NT2/D1 (cell line): ENCODE data around the gene GPR142.

Experiments
- SUZ12 ChIP-seq: IDR thresholded peaks from 2 replicates; pipeline ENCODE4 v1.6.1; 2011; ENCODE audit not compliant: insufficient read length, insufficient read depth; ENCODE audit errors: extremely low read depth
- YY1 ChIP-seq: IDR thresholded peaks from 2 replicates; pipeline ENCODE4 v1.6.1; 2011; ENCODE audit not compliant: insufficient read length, insufficient read depth

DNA sequence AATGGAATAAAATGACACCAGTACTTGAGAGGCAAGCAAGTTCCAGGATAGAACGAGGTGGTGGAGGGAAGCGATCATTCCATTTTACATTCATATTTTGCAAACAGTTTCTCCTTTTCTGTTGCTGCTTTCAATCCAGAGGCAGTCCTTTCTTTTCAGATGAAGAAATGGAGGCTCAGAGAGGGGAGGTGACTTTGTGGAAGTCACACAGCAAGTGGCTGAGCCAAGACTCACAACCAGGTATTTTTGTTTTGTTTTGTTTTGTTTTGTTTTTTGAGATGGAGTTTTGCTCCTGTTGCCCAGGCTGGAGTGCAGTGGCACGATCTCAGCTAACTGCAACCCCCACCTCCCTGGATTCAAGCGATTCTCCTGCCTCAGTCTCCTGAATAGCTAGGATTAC is 29.3 kb downstream of the GPR142 start:
- TF ChIP-seq YY1 (no peak), SUZ12 (no peak)
